HG03097 (cell line): ENCODE results near the gene PLAC1.

Experiments used
- ATAC-seq: cut with Tn5 transposase; IDR thresholded peaks from one replicate; pipeline ENCODE4 v1.9.1; 2021; ENCODE audit not compliant: unreplicated experiment, low FRiP score

The PLAC1 gene

GRCh38 chrX:134599184-134599914, 58.9 kb downstream of the PLAC1 start:
- no peak for ATAC-seq

GRCh38 chrX:134592303-134592702, 66.0 kb downstream of the PLAC1 start:
- no peak for ATAC-seq

GRCh38 chrX:134591502-134591901, 66.8 kb downstream of the PLAC1 start:
- no peak for ATAC-seq

DNA sequence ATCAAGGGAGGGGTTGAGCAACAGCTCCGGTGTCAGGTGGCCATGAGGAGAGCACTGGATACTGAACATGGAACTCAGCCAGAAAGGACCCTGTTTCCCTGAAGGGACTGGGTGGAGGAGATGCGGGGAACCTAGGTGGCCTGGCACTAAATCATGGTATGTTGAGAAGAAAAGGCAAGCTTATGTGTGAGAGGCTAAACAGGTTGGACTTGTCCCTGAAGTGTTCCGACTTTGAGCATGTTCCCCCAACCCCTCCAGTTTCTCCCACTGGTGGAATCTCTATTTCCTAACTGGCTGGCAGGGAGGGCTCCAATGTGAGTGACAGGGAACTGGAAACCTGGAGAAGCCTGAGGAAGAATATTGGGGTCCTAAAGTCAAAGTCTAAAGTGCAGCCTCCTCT, 69.5 kb downstream of the PLAC1 start:
- no peak for ATAC-seq

GRCh38 chrX:134580907-134581306, 77.4 kb downstream of the PLAC1 start:
- ATAC-seq: no peak

GRCh38 chrX:134573683-134574035, 84.6 kb downstream of the PLAC1 start:
- no peak for ATAC-seq

DNA sequence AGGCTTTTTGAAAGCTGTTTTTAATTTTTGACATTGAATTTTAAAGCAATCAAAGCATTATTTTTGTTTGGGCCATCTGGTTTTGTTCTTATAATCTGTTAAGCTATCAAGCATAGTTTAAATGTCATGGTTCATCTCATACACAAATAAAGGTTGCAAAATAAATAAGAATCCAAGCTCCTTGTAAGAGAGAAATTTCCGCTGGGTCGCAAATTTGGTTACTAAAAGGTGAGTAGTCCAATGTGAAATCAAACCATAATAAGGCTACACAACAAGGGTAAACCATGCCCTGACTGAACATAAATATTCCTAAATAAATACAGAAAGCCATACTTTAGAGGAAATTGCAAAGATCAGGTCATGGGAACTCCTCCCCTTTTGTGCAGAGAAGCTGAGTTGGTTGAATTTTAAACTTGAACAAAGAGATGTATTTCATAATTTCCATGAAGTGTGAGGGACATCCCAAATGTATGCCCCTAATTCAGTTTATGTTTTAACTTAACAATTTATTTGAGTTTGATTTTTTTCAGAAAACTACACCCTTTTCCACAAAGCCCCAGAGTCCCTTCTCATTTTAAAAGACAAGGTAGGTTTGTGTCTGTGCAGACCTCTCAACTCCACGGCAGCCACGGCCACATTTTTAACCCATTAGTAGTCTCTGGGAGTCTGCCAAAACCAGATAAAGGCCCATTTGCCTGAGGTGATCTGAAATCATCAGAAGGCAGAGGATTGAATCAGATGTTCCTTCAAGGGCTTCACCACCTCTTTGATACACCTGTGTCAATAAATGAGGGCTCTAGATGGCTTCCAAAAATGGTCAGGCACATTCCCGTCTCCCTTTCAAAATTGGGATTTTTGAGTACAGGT, 85.2 kb downstream of the PLAC1 start:
- ATAC-seq: no peak

DNA sequence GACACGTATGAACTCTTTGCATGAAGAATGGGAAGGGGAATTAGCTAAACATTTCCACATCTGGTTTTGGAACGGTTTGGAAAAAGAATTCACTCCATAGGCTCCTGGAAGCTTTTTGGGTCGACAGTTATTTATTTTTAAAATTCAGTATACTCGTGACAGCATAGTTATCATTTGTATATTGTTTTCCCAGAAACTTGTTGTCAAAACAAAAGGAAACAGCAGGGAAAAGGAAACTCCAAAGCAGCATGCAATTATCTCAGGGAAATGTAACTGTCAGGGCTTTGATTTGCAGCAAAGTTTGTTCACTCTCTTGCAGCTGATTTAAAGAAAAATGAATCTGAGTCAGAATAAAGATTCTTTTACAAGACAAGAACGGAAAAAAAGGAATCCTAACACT, 86.5 kb downstream of the PLAC1 start:
- ATAC-seq: no peak

GRCh38 chrX:134570899-134571298, 87.4 kb downstream of the PLAC1 start:
- ATAC-seq: no peak

- no peak for ATAC-seq
Observed at GRCh38 chrX:134570509-134570846, 87.8 kb downstream of the PLAC1 start.

DNA sequence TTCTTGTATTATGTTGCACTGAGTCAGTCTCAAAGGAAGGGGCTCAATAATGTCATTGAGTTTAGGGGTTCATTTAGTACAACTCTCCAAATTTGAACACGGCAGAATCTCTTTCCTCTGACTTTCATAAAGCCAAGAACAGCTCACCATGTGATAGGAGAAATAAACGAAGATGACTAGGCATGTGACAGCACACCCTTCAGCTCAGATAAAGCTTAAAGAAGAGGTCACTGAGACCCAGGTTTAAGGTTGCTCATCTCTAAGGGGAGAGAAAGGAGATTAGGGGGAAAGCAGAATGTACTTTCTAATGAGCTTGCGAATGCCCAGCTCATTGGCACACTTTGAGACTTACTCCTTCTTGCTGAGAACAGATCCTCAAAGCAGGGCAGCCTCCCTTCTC, 89.0 kb downstream of the PLAC1 start:
- ATAC-seq: no peak

- ATAC-seq: no peak
Observed at GRCh38 chrX:134568285-134569016, 89.8 kb downstream of the PLAC1 start.

GRCh38 chrX:134566506-134566905, 91.8 kb downstream of the PLAC1 start:
- ATAC-seq: no peak

DNA sequence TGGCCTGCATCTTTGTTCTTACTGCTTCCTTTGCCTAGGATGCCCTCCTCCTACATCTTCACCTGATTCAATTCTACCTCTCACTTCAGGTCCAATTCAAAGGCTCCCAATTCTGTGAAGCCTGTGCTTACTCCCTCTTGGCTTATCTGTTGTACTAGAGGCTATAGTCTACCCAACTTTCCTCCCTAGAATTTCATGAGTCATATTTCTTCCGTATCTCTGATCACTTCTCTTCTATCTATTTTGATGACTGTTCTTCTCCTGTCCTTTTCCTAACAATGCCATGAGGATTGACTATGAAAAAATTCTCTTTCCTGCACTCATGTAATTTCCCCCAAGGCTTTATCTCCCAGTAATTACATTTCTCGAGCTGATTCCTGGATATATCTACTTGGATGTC, 96.3 kb downstream of the PLAC1 start:
- no peak for ATAC-seq

DNA sequence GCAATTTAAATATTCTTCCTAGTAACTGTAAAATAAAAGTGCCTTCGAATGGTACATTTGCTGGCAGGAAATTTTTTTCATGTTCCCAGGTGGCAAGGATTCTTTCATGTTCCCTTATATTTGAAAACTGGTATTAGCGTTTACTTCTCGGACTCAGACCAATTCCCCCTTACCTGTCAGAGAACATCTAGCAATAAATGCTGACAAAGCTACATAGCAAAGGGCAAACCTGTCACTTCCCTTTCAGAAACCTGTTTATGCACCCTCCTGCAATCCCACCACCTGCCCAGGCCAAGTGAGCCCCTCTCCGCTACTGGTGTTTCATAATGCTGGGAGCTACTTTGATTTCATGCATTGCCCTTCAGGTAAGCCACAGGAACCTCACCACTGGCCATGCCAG, 100.1 kb downstream of the PLAC1 start:
- no peak for ATAC-seq

DNA sequence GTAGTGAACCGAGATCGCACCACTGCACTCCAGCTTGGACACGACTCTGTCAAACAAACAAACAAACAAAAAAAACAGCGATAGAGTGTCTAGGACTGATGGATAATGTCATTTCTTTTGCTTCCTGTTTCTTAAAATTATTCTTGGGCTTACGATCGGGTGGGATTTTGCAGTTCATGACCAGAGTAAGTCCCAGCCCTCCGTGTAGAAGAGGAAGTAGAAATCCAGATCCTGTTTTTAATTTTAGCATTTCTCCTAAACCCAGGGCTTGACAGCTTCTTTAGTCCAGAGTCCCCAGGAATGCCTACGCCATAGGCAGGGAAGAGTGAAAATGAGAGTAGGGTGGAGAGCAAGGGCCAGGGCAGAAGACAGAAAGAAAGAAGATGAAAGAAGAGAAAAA, 104.0 kb downstream of the PLAC1 start:
- ATAC-seq: no peak

DNA sequence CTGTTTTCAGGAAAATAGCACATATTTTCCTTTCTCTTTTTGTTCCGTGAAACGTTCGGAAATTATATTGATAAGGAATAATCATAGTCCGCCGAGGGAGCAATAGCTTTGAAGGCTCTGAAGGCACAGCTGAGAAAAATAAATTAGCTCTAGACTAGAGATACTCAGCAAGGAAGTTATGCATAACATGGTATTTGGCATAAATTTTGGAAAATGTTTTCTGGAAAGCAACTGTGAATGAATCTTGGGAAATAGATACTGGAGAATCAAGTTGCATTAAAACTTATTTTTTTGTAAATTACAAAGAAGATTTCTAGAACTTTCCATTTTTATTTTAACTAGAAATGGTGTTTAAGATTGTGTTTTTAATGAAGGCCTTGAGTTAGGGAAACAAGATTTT, 105.9 kb downstream of the PLAC1 start:
- ATAC-seq: no peak

- ATAC-seq: no peak
Observed at GRCh38 chrX:134551376-134552048, 106.8 kb downstream of the PLAC1 start.

- ATAC-seq: no peak
Observed at GRCh38 chrX:134548257-134549201, 109.7 kb downstream of the PLAC1 start.
